ENCODE results near the gene NFIC.
A peak's percentile ranks its signal among the peaks of the same experiment; 100 is the strongest.
"Not testable (repeated sequence)": the region's sequence is repeated elsewhere in the genome, so short reads cannot be mapped to it uniquely, and the experiment has no call there.

Gene NFIC

GRCh38 chr19:3338541-3339181, 27.7 kb upstream of the NFIC start:
- DNase-seq = no peak

- DNase-seq = no peak
These were observed 26.0 kb upstream of the NFIC start for GRCh38 chr19:3340340-3340739.

DNA sequence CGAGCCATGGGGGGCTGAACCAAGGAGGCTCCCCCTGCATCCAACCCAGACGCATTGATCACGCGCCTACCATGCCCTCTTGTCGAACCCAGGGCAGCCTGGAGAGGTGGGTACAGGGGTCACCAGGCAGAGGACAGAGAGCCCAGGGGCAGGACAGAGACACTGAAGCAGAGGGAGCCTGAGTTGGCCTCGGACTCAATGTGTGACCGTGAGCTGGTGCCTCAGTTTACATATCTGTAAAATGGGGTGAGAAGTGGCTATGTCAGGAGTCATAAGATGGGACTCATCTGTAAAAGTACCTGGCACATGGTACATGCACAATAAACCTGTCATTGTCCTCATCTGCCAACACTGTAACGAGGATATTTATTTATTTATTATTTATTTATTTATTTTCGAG, 24.1 kb upstream of the NFIC start:
- no peak for DNase-seq

DNA sequence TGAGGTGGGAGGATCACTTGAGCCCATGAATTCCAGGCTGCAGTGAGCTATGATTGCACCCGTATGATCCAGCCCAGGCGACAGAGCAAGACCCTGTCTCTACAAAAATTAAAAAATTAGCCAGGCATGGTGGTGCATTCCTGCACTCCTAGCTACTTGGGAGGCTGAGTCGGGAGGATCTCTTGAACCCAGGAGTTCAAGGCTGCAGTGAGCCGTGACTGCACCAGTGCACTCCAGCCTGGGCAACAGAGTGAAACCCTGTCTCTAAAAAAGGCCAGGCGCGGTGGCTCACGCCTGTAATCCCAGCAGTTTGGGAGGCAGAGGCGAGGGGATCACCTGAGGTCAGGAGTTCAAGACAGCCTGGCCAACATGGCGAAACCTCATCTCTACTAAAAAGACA, 23.4 kb upstream of the NFIC start:
- DNase-seq = not testable (repeated sequence)

GRCh38 chr19:3343619-3344502, 22.5 kb upstream of the NFIC start:
- DNase-seq = no peak

GRCh38 chr19:3344608-3345598, 21.5 kb upstream of the NFIC start:
- no peak for DNase-seq

DNA sequence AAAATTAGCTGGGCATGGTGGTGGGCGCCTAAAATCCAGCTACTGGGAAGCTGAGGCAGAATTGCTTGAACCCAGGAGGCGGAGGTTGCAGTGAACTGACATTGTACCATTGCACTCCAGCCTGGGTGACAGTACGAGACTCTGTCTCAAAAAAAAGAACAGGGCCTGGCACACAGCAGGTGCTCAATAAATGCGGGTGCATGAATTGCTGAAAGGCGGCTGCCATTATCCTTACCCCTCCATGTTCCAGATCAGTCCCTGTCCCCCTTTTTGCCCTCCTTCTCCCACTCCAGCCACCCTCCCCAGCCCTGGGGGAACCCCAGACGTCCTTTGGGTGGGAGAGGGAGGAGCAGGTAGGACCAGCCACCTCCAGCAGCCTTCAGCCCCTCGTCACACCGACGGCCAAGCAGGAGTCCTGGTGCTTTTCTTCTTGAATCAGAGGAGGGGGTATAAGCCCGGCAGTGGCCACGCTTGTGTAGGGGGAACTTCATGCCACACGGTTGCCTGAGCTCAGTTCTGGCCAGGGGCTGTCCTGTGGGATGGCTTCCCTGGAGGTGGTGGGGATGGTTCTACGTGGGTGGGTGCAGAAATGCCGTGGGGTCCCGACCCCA, 20.4 kb upstream of the NFIC start:
- DNase-seq = no peak

DNA sequence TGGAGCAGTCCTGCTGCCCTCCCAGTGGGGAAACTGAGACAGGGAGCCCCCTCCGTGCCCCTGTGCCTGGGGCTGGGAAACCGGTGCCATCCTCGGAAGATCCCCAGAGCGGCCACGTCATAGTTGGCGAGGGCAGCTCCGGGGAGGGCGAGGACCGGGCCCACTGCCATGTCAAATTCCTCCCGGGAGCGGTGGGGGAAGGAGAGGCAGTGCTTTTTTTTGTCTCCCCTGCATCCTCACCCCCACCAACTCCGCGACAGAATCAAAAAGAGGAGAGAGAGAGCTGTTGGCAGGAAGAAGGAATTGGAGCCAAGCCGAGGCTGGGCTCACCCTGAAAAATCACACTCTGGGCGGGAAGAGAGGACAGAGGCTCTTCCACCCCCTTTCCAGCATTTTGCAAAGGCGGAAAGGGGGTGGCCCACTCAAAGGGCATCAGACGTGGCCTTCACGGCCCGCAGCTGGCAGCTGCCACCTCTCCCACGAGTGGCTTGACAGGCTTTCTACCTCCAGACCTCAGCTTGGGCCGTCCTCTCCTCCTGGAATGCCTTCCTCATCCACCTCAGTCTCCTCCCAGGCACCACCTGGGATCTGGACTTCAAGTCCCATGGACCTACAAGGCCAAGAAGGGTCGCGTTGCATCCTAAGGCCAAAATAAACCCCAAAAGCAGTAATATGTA, 19.6 kb upstream of the NFIC start:
- no peak for DNase-seq

GRCh38 chr19:3348042-3348441, 18.3 kb upstream of the NFIC start:
- no peak for DNase-seq

GRCh38 chr19:3348469-3348868, 17.9 kb upstream of the NFIC start:
- not testable (repeated sequence) for DNase-seq

- no peak for DNase-seq
These were observed 16.2 kb upstream of the NFIC start for GRCh38 chr19:3350014-3350663.

GRCh38 chr19:3351702-3352447, 14.5 kb upstream of the NFIC start:
- no peak for DNase-seq

- no peak for DNase-seq
These were observed 12.9 kb upstream of the NFIC start for GRCh38 chr19:3353493-3353892.

- DNase-seq = no peak
These were observed 9.6 kb upstream of the NFIC start for GRCh38 chr19:3356805-3357204.

GRCh38 chr19:3357271-3357991, 9.0 kb upstream of the NFIC start:
- DNase-seq = no peak

DNA sequence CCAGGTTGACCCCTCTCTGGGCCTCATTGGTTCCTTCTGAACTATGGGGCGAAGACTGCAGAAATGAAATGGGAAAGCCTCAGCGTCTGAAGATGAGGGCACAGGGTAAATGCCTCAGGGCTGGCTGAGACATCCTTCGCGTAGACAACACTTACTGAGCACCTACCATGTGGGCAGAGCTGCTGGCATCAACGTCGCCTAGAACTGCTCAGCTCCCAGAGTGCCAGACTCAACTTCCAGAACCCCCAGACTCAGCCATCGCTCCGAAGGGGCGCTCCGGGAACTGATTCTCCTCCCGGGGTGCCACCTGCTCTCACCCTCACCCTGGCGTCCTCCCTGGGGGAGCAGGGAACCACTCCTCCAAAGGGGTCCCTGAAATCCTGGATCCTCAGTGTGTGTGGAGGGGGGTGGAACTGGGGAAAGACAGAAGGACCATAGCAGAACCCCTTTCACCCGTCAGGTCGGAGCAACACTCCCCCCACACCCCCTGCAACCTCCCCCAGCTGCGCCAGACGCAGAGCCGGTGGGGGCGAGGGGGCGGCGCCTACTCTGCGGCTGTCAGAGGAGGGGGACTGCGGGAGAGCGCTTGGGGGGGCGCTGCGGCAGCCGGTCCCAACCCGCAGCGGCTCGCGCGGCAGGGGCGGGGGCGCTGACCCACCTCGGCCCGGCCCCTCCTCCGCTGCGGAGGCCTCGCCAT, 8.2 kb upstream of the NFIC start:
- DNase-seq = no peak

- DNase-seq = no peak
These were observed 7.7 kb upstream of the NFIC start for GRCh38 chr19:3358689-3359014.

GRCh38 chr19:3359015-3359918, 7.1 kb upstream of the NFIC start:
- peak; percentile 6 for DNase-seq
